DLD1 (cell line): ENCODE results near the gene CCL22.
"Not testable (repeated sequence)": the region's sequence is repeated elsewhere in the genome, so short reads cannot be mapped to it uniquely, and the experiment has no call there.

Experiments
- in situ Hi-C: cut with HindIII; loops from 2 replicates; pipeline ENCODE4 v1.10.0; 2017; ENCODE audit warnings: low sequenced_read_pairs

CCL22 gene

GRCh38 chr16:57374067-57374534, 15.5 kb downstream of the CCL22 start:
- in situ Hi-C loops = no loop called here

GRCh38 chr16:57374925-57375465, 16.4 kb downstream of the CCL22 start:
- in situ Hi-C loops = not testable (repeated sequence)

GRCh38 chr16:57376313-57376818, 17.8 kb downstream of the CCL22 start:
- in situ Hi-C loops = no loop called here

- in situ Hi-C loops = no loop called here
These were observed 18.7 kb downstream of the CCL22 start for GRCh38 chr16:57377080-57377841.

DNA sequence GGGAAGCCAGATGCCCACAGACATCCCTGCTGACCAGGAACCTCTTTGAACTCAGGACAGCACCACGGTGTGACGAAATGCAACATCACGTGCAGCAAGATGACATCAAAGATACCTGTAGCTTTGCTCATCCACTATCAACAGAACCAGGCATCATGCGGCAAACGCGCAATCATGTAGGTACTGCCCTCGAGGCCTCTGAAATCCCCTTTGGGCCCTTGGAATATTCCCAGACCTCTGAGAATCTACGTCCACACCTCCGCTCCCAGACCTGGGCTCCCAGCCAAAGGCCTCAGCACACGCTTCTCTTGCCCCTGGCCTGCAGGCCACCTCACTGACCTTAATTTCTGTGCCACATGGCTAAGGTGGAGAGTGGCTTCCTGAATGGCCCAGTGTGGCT, 21.0 kb downstream of the CCL22 start:
- in situ Hi-C loops = no loop called here

DNA sequence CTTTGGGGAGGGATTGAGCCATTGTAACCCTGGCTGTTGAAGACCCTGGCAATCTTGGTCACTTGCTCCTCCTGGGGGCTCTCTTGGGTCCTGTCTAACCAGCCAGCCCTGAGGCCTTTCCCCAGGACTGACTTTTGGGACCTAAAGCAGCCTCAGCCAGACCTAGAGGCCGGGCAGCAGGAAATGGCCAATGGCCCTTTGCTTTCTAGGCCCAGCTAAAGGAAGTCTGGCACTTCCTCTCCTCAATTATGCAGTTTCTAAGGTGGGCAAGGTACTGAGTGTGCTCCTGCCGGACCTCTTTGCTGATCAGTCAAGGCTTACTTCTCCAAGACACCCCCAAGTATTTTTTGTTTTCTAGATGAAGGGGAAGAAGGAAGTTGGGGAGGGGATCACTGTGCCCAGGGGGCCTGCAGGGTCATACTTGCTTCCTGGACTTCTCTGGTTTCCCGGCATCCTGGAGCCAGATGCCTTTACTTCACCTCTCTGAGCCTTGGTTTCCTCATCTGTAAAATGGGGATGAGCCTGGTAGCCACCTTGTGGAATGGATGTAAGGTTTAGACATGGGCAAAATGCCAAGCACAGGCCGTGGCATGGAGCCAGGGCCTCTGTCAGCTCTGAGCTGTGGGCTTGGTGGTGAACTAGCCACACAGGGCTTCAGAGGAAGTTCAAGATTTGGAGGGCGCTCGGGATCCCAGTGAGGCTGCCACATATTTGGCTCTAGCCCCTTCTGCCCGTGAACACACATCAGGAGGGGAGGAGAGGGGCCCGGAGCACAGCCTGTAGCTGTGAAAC, 22.3 kb downstream of the CCL22 start:
- in situ Hi-C loops = no loop called here

- in situ Hi-C loops = no loop called here
These were observed 23.4 kb downstream of the CCL22 start for GRCh38 chr16:57381791-57382534.

GRCh38 chr16:57382535-57383275, 24.1 kb downstream of the CCL22 start:
- in situ Hi-C loops = no loop called here

DNA sequence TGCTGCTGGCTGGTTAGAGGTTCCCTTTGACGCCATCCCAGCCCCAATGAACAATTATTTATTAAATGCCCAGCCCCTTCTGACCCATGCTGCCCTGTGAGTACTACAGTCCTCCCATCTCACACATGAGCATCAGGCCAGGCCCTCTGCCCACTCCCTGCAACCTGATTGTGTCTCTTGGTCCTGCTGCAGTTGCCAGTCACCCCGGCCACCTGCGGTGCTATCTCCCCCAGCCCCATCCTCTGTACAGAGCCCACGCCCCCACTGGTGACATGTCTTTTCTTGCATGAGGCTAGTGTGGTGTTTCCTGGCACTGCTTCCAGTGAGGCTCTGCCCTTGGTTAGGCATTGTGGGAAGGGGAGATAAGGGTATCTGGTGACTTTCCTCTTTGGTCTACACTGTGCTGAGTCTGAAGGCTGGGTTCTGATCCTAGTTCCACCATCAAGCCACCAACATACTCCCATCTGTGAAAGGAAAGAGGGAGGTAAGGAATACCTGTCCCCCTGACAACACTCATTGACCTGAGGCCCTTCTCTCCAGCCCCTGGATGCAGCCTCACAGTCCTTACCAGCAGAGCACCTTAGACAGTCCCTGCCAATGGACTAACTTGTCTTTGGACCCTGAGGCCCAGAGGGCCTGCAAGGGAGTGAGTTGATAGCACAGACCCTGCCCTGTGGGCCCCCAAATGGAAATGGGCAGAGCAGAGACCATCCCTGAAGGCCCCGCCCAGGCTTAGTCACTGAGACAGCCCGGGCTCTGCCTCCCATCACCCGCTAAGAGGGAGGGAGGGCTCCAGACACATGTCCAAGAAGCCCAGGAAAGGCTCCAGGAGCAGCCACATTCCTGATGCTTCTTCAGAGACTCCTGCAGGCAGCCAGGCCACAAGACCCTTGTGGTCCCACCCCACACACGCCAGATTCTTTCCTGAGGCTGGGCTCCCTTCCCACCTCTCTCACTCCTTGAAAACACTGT, 25.0 kb downstream of the CCL22 start:
- in situ Hi-C loops = no loop called here

GRCh38 chr16:57384248-57385070, 25.9 kb downstream of the CCL22 start:
- in situ Hi-C loops = no loop called here

DNA sequence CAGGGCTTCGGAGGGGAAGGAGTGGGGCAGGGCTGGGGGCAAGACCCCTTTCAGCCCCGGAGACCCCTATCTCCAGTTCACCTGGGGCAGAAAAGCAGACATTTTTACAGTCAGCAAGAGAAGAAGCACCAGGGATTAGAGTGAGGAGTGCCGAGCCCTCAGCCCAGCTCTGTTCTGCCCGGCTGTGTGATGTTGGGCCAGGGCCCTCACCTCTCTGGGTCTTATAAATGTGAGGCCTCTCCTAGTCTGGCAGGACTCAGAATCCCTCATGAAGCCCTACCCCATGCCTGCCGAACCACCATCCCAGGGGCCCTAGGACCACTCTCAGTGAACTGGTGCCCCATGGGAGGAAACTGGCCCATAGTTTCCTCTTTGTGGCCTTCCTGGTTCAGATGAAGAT, 26.5 kb downstream of the CCL22 start:
- in situ Hi-C loops = no loop called here

DNA sequence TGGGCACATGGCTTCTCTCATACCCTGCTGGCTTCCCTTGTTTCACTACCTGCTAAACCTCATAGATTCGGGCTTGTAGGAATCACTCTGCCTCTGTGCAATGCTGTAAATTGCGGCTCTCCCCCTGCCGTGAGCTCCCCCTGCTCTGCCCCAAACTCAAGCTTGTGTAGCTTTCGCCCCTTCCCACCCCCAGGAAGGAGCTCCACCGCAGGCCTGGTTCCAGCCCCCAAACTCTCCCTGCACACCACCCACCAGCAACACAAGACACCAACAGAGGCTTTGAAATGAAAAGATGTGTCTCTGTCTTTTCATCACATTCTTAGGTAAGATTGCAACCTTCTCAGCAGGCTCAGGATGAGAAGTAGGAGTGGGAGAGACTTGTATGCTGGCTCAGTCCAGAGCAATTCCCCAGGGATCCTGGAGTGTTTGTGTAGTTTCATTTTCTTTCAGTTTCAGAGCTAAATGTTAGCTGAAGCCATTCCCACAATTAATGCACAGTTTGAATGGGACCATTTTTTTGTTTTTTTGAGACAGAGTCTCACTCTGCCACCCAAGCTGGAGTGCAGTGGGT, 27.9 kb downstream of the CCL22 start:
- in situ Hi-C loops = no loop called here

DNA sequence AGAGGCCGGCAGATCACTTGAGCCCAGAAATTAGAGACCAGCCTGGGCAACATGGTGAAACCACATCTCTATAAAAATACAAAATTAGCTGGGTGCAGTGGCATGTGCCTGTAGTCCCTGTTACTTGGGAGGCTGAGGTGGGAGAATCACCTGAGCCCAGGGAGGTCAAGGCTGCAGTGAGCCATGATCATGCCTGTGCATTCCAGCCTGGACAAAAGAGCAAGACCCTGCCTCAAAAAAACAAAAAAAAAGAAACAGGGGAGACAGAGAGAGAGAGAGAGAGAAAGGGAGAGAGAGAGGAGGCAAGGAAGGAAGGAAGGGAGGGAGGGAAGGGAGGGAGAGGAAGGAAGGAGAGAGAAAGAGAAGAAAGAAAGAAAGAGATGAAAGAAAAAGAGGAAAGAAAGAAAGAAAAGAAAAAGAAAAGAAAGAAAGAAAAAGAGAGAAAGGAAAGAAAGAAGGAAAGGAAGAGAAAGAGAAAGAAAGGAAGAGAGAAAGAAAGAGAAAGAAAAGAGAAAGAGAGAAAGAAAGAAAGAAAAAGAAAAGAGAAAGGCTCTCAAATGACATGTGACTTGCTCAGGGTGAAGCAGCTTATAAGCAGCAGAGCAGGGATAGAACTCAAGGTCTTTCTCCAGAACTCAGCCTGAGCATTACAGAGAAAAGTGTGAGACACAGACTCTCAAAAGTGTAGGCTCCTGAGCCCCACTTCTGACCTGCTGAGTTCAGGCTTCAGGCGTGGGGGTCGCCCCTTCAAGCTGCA, 29.2 kb downstream of the CCL22 start:
- in situ Hi-C loops = no loop called here

DNA sequence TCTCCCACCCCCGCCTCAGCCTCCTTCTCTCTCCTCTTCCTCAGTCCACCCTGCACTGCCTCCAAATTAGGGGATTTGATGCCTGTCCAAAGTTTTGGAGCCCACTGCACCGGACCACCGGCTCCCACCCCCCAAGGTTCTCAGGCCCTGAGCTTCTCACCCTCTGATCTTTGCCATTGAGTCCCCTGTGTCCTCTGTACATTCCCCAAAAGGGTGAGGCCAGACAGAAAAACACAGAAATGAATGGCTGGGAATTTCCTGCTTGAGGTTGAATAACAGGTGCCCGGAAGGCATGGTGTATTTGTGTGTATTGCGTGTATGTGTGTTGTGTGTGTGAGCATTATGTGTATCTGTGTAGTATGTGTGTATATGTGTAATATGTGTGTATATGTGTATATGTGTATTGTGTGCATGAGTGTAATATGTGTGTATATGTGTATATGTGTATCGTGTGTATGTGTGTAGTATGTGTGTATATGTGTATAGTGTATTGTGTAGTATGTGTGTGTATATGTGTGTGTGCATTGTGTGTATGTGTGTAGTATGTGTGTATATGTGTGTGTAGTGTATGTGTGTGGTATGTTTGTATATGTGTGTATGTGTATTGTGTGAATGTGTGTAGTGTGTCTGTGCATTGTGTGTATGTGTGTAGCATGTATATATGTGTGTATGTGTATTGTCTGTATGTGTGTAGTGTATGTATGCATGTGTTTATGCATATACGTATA, 29.9 kb downstream of the CCL22 start:
- in situ Hi-C loops = no loop called here

DNA sequence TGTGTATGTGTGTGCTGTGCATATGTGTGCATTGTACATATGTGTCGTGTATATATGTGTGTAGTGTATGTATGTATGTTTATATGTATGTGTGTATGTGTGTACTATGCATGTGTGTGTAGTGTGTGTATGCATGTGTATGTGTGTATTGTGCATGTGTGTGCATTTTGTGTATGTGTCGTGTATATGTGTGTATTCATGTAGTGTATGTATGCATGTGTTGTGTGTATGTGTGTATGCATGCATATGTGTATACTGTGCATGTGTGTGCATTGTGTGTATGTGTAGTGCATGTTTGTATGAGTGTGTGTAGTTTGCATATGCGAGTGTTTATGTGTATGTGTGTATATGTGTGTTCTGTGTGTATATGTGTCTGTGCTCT, 30.5 kb downstream of the CCL22 start:
- in situ Hi-C loops = no loop called here

DNA sequence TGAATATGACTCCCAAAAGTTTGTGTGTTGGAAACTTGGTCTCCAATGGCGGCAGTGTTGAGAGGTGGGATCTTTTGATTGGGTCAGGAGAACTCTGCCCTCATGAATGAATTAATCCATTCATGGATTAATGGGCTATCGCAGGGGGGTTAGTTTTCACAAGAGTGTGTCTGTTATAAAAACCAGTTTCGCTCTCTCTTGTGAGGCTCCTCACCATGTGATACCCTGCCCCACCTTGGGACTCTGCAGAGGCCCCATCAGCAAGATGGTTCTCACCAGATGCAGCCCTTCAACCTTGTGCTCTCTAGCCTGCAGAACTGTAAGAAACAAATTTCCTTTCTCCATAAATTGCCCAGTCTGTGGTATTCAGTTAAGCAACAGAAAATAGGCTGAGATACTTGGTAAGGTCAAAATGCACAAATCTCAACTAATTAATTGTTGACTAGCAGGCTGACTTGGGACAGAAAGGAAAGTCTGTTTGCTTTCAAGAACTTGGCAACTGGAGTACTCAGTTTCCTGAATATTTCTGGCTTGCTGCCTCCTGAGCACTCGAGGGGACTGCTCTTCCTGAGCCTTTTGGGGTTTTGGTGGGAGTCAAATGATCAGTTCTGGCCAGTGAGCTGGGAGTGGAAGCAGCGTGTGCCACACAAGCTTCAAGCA, 32.2 kb downstream of the CCL22 start:
- in situ Hi-C loops = loop anchor here (10.0 kb wide), 2 partner anchors 46 to 96 kb away; no protein-coding TSS in a partner anchor
